ENCODE results near the gene MPZL3. TPM values are rescaled to one million over a fixed set of nuclear protein-coding genes. Genes with fewer than 3 reads are reported as not detected.

MPZL3 gene
- total and polyA plus RNA-seq, 8 donors = 0.45 to 20.0 (median 5.0) TPM

- Histone ChIP-seq H3K9me3 (no peaks in the 10 kb centered on the region), H3K4me3 (no peak overlapping the region), H3K27ac (peak overlapping the region in 3 of 5 donors; percentile 22 to 52 (median 37)), H3K27me3 (no peaks in the 10 kb centered on the region), H3K36me3 (no peaks in the 10 kb centered on the region), H3K4me1 (peaks cover 4 to 37% (median 12%) of the 10 kb centered on the region in 4 donors)
- no peak for DNase-seq
- WGBS, 5 donors = 17 to 43% (median 30%) methylated on average over 1 of the region's 1 CpG
- TF ChIP-seq POLR2AphosphoS5 (IDR thresholded peaks at IDR 0.05) (no peak), CTCF (IDR thresholded peaks at IDR 0.05) (no peak), EP300 (IDR thresholded peaks at IDR 0.05) (no peak), POLR2A (IDR thresholded peaks at IDR 0.05) (no peak)
- intact Hi-C loops (cut with DNase I; ENCODE audit: low total_unique reads) = no loop called here
Observed at GRCh38 chr11:118247041-118247440, 5.1 kb downstream of the MPZL3 start.

GRCh38 chr11:118245936-118246562 is 6.1 kb downstream of the MPZL3 start:
- Histone ChIP-seq H3K27me3 (no peaks in the 10 kb centered on the region), H3K36me3 (no peaks in the 10 kb centered on the region), H3K27ac (peak overlapping the region in 2 of 5 donors; percentile 22 to 52), H3K9me3 (no peaks in the 10 kb centered on the region), H3K4me1 (peaks cover 11 to 39% (median 16%) of the 10 kb centered on the region in 4 donors), H3K4me3 (no peak overlapping the region)
- 89 to 95% (median 91%) methylated on average over 3 of the region's 3 CpGs for WGBS, 5 donors
- intact Hi-C loops (cut with DNase I; ENCODE audit: low total_unique reads) = no loop called here
- no peak for TF ChIP-seq CTCF (IDR thresholded peaks at IDR 0.05)
- no peak for TF ChIP-seq EP300 (IDR thresholded peaks at IDR 0.05)
- no peak for TF ChIP-seq POLR2A (IDR thresholded peaks at IDR 0.05)
- TF ChIP-seq POLR2AphosphoS5 (IDR thresholded peaks at IDR 0.05) = no peak
- DNase-seq = no peak

- no peak for DNase-seq
- Histone ChIP-seq H3K4me3 (no peak overlapping the region), H3K4me1 (peaks cover 23 to 51% (median 27%) of the 10 kb centered on the region in 4 donors), H3K27ac (no peak overlapping the region), H3K9me3 (no peaks in the 10 kb centered on the region), H3K36me3 (no peaks in the 10 kb centered on the region), H3K27me3 (no peaks in the 10 kb centered on the region)
- 75 to 86% (median 77%) methylated on average over 3 of the region's 3 CpGs for WGBS, 5 donors
- intact Hi-C loops (cut with DNase I; ENCODE audit: low total_unique reads) = no loop called here
- TF ChIP-seq CTCF (IDR thresholded peaks at IDR 0.05) (no peak), POLR2AphosphoS5 (IDR thresholded peaks at IDR 0.05) (no peak), POLR2A (IDR thresholded peaks at IDR 0.05) (no peak), EP300 (IDR thresholded peaks at IDR 0.05) (no peak)
Observed at GRCh38 chr11:118243993-118244762, 8.0 kb downstream of the MPZL3 start.

GRCh38 chr11:118243161-118243560 is 9.0 kb downstream of the MPZL3 start:
- no peaks in the 10 kb centered on the region for H3K36me3 ChIP-seq
- no peak overlapping the region for H3K27ac ChIP-seq
- TF ChIP-seq EP300 (IDR thresholded peaks at IDR 0.05) = no peak
- no peak for TF ChIP-seq POLR2A (IDR thresholded peaks at IDR 0.05)
- TF ChIP-seq CTCF (IDR thresholded peaks at IDR 0.05) = no peak
- no peak for TF ChIP-seq POLR2AphosphoS5 (IDR thresholded peaks at IDR 0.05)
- WGBS, 5 donors = 73 to 87% (median 77%) methylated on average over 8 of the region's 8 CpGs
- peaks cover 23 to 59% (median 27%) of the 10 kb centered on the region in 4 donors for H3K4me1 ChIP-seq
- H3K4me3 ChIP-seq = no peak overlapping the region
- no peak for DNase-seq
- no peaks in the 10 kb centered on the region for H3K27me3 ChIP-seq
- intact Hi-C loops (cut with DNase I; ENCODE audit: low total_unique reads) = no loop called here
- no peaks in the 10 kb centered on the region for H3K9me3 ChIP-seq

Measured in stomach (tissue), 9 donors.